HG03460 (cell line): ENCODE results near the gene KCNMA1.
"Not testable (repeated sequence)": the region's sequence is repeated elsewhere in the genome, so short reads cannot be mapped to it uniquely, and the experiment has no call there.

Experiments
- ATAC-seq: cut with Tn5 transposase; IDR thresholded peaks from one replicate; pipeline ENCODE4 v1.9.1; 2021; ENCODE audit not compliant: unreplicated experiment

The KCNMA1 gene

DNA sequence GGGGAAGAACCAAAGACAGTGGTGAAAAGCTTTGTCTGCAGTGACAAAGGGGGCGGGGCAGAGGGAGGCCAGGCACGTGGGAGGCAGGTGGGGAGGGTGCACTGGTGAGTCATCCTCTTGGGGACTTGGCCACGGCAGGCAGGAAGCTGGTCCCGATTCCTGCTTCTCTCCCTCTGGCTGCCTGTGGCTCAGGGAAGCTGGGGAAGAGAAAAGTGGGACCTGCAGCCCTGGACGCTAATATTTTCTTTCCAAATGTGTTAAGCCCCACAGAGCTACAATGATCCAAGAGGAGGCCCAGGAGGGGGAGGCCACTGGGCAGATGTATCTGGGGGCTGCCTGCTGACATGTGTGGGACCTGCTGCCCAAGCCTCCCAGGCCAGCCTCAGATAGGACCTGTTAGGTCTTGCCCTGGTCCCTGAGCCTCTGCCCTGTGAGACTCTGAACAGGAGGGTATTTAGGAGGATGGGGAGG lies 231.8 kb downstream of the KCNMA1 start:
- ATAC-seq, result no peak

- no peak for ATAC-seq
Measured at GRCh38 chr10:77404810-77405209, 232.8 kb downstream of the KCNMA1 start.

- ATAC-seq, result no peak
Measured at GRCh38 chr10:77403761-77404160, 233.8 kb downstream of the KCNMA1 start.

- no peak for ATAC-seq
Measured at GRCh38 chr10:77401683-77402082, 235.9 kb downstream of the KCNMA1 start.

- ATAC-seq, result no peak
Measured at GRCh38 chr10:77400033-77400432, 237.6 kb downstream of the KCNMA1 start.

- ATAC-seq, result no peak
Measured at GRCh38 chr10:77398986-77399755, 238.4 kb downstream of the KCNMA1 start.

DNA sequence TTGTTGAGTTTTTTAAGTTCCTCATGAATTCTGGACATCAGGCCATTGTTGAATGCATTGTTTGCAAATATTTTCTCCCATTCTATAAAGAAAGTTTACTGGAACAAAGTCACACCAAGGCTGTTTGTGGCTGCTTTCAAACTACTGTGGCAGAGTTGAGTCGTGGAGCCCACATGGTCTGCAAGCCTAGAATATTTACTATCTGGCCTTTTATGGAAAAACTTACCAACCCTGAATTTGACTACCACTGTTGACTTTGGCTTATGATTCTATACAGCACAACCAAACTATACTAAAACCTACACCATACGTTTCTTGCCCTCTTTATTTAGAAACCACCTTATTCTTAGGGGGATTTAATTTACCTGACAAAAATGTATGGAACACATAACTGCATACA lies 239.1 kb downstream of the KCNMA1 start:
- no peak for ATAC-seq

GRCh38 chr10:77397103-77397502 lies 240.5 kb downstream of the KCNMA1 start:
- ATAC-seq, result no peak

- no peak for ATAC-seq
Measured at GRCh38 chr10:77396290-77396689, 241.3 kb downstream of the KCNMA1 start.

GRCh38 chr10:77393821-77394501 lies 243.6 kb downstream of the KCNMA1 start:
- ATAC-seq, result no peak

GRCh38 chr10:77393411-77393810 lies 244.2 kb downstream of the KCNMA1 start:
- no peak for ATAC-seq

- no peak for ATAC-seq
Measured at GRCh38 chr10:77392851-77393250, 244.8 kb downstream of the KCNMA1 start.

DNA sequence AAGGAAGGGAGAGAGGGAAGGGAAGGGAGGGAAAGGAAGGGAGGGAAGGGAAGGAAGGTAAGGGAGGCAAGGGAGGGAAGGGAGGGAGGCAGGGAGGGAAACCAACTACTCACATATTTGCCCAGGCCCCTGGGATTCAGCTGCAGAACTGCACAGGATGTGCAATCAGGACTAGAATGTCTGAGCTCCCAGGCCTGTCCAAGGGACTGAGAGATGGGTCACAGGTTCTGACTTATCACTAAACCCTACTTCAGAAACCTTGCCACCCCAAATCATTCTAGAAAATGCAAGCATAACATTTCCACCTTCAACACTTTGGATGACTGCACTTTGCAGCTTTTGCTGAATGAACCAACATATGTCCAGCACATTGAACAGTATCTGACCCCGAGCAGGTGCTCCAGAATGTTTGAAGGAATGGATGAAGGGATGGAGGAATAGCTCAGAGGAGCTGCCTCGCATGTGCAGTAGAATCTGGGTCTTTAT lies 245.3 kb downstream of the KCNMA1 start:
- ATAC-seq, result no peak

DNA sequence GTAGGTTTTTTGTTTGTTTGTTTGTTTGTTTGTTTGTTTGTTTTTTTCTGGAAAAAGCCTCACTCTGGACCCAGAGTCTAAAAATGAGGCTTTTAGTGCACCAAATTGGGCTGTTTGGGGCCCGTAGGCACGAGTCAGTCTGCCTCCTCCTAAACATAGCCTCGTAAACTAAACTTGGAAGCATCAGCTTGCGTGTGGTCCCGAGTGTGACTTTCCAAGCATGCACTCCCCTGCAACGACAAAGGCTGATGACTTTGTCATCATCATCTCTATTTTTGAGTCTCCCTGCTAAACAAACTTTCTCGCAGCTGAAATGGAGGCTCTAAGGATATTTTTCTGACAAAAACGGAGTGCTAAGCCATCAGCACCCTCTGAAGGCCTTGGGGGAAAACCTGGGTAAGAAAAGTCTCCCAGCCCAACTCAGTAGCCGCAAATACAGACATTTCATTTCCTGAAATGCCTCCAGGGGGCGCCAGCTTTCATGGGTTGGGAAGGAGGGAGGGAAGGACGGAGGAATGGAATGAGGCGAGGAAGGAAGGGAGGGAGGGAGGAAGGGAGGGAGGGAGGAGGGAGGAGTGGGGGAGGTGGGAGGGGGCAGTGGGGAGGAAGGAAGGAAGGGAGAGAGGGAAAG lies 245.9 kb downstream of the KCNMA1 start:
- ATAC-seq, result no peak

DNA sequence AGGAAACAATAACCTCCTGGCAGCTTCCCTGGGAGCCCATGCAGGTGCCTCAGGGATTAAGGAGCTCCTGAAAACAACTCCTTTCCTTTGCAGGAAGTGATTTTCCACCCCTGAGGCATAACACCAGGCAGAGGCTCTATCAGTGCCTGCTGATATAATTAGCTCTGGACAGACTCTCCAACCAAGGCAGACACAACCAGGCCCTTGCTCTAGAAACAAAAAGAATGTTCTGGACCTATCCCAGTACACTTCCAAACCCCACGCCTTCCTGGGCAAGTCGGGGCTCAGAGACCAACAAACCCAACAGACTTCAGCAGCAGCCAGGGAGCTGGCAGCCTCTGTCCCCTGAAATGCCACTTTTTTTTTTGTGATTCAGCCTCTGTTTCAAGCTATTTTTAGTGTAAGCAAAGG lies 247.1 kb downstream of the KCNMA1 start:
- no peak for ATAC-seq

DNA sequence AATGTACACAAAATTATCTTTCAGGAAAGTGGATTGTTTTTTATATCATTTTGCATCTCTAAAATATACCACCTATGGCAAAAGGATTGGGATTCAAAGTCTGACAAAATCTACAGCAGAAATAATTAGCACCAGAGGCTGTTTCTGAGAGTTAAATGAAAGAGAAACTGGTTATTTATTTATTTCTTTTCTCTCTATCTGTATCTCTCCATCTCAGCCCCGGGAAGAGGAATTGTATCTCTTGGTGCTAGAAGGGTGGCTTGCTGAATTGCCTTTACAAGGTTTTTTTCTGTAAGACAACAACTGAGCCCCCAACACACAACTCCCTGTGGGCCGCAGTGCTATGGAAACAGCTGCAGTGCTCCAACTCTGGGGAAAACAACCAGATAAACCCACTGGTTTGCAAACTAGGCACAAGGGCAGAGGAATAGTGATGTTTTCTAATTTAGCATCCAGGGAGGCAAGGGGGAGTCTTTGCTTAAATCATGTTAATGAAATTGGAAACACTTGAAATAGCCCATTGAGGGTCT lies 249.0 kb downstream of the KCNMA1 start:
- no peak for ATAC-seq

DNA sequence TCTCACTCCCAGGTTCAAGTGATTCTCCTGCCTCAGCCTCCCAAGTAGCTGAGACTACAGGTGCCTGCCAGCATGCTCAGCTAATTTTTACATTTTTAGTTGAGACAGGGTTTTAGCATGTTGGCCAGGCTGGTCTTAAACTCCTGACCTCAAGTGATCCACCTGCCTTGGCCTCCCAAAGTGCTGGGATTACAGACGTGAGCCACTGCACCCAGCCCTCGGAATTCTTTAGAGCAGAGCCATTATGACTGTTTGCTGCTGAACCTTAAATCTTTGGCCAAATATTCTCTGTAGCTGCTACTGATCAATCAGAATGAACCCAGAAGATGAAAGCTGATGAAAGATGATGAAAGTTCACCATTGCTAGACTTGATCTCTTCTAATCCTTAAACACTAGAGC lies 249.9 kb downstream of the KCNMA1 start:
- ATAC-seq, result not testable (repeated sequence)

GRCh38 chr10:77387247-77387646 lies 250.4 kb downstream of the KCNMA1 start:
- ATAC-seq, result no peak

DNA sequence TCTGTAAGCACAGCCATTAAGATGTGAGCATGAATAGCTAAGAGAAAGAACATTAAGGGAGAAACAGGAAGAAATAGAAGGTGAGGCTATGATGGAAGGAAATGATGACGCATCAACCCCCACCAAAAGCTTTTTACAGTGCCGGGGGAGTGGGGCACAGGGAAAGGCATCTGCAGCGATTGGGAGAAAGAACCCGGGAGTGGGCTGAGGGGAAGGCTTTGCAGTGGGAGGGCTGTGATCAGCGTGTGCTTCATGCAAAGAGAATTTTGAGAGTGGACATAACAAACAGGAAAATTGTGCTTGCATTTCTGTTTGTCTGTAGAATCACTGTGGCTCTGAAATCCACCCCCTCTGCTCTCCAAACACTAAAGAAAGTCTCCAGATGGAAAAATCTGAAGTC lies 250.8 kb downstream of the KCNMA1 start:
- ATAC-seq, result no peak

DNA sequence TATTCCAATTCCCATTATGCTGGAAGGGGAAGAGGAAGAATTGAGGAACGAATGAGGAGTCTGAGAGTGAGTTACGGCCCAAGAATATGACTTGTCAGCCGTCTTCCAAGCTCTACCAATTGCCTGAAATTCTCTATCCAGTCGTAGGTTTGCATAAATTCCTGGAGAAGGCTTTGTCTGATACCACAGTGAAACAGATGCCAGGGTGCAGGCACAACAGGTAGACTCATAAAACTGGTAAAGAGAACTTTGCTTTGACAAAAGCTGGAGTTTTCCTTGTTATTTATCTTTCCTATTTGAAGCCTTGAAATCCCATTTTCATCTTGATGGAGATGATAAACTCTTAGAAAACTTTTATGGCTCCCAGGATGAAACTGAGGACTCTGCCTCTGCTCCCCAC lies 251.2 kb downstream of the KCNMA1 start:
- ATAC-seq, result no peak

DNA sequence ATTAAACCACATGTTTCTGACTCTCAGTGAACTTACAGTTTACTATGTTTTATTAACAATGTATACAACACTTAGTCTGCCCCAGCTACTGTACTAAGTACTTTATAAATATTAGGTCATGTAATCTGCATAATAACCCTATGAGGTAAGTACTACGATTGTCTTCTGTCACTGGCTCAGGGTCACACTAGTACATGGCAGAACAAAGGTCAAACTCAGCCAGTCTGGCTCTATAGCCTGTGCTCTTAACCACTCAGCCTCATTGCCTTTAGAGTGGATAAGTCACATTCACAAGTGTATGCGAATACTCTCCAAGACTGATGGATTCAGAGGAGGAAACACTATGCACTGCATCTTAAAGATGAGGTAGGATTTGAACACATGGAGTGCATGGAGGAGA lies 252.3 kb downstream of the KCNMA1 start:
- no peak for ATAC-seq
